ENCODE results near the gene OLAH. TPM values are rescaled to one million over a fixed set of nuclear protein-coding genes. Genes with fewer than 3 reads are reported as not detected.
"Not testable (repeated sequence)": the region's sequence is repeated elsewhere in the genome, so short reads cannot be mapped to it uniquely, and the experiment has no call there.

The OLAH gene
- 1 to 10 TPM in 2 of 4 donors, under 1 TPM in 1, not detected in 1; 0.26 to 5.6 (median 5.3) TPM for total RNA-seq

DNA sequence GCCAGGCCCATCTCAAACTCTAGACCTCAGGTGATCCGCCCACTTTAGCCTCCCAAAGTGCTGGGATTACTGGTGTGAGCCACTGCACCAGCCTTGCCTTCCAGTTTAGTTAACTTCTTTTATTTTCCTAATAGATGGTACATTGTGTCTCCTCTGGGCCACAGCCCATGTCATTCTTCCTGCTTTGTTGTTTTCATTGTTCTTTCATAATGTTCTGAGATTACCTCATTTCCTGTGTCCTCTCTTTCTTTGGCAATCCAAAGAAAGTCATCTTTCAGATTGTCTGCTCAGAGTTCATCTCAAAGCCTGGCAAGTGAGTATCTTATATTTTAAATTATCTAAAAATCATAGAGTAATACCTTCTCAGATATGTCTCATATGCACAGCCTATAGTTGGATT is at the start of gene OLAH:
Gene OLAH (plus strand): TSS at position 270 of the 400 bp plus-strand sequence. CDS start 3,346 bp downstream, outside the sequence.
- Histone ChIP-seq H3K4me1 (no peaks in the 10 kb centered on the region), H3K27me3 (no peaks in the 10 kb centered on the region), H3K36me3 (no peaks in the 10 kb centered on the region), H3K4me3 (no peak within 1 kb of the TSS), H3K27ac (no peak within 1 kb of the TSS), H3K9me3 (no peaks in the 10 kb centered on the region)
- DNase-seq (ENCODE audit: low spot score in 2 of 2), result no peak
- TF ChIP-seq EP300 (IDR thresholded peaks at IDR 0.05) (no peak), POLR2AphosphoS5 (IDR thresholded peaks at IDR 0.05) (no peak), POLR2A (IDR thresholded peaks at IDR 0.05) (no peak)
- TF ChIP-seq, protein P1, sequence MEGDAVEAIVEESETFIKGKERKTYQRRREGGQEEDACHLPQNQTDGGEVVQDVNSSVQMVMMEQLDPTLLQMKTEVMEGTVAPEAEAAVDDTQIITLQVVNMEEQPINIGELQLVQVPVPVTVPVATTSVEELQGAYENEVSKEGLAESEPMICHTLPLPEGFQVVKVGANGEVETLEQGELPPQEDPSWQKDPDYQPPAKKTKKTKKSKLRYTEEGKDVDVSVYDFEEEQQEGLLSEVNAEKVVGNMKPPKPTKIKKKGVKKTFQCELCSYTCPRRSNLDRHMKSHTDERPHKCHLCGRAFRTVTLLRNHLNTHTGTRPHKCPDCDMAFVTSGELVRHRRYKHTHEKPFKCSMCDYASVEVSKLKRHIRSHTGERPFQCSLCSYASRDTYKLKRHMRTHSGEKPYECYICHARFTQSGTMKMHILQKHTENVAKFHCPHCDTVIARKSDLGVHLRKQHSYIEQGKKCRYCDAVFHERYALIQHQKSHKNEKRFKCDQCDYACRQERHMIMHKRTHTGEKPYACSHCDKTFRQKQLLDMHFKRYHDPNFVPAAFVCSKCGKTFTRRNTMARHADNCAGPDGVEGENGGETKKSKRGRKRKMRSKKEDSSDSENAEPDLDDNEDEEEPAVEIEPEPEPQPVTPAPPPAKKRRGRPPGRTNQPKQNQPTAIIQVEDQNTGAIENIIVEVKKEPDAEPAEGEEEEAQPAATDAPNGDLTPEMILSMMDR (IDR thresholded peaks at IDR 0.05), result no peak
- 94% methylated on average over 1 of the region's 1 CpG for WGBS

DNA sequence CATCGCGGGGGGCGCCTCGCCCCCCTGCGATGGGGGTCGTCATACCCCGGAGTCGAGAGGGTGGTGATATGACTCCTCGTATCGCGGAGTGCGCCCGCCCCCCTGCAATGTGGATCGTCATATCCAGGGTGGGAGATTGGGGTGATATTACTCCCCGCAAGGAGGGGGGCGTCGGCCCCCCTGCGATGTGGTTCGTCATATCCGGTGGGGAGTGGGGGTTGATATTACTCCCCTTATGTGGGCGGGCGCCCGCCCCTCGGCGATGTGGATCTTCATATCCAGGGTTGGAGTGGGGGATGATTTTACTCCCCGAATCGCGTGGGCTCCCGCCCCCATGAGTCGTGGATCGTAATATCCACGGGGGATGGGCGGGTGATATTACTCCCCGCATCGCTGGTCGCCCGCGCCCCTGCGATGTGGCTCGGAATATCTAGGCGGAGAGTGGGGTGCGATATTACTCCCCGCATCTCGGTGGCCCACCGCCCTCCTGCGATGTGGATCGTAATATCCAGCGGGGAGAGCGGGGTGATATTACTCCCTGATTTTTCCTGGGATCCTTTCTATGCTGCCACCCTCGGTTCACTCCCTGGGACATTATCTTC is 47.7 kb upstream of the OLAH start:
- Histone ChIP-seq H3K9me3 (no peaks in the 10 kb centered on the region), H3K27me3 (no peaks in the 10 kb centered on the region), H3K36me3 (no peaks in the 10 kb centered on the region), H3K4me3 (no peak overlapping the region), H3K4me1 (no peaks in the 10 kb centered on the region), H3K27ac (no peak overlapping the region)
- no peak for DNase-seq (ENCODE audit: low spot score in 2 of 2)
- WGBS, result 91% methylated on average over 49 of the region's 50 CpGs
- TF ChIP-seq POLR2A (IDR thresholded peaks at IDR 0.05), result no peak
- no peak for TF ChIP-seq POLR2AphosphoS5 (IDR thresholded peaks at IDR 0.05)
- TF ChIP-seq, protein P1 (IDR thresholded peaks at IDR 0.05), result no peak
- no peak for TF ChIP-seq EP300 (IDR thresholded peaks at IDR 0.05)

- H3K27ac ChIP-seq; H3K4me1 ChIP-seq; H3K4me3 ChIP-seq; H3K27me3 ChIP-seq; H3K9me3 ChIP-seq; H3K36me3 ChIP-seq; DNase-seq (ENCODE audit: low spot score in 2 of 2): not testable (repeated sequence)
- 42% methylated on average over 5 of the region's 5 CpGs for WGBS
These were observed 30.2 kb upstream of the OLAH start for GRCh38 chr10:15013530-15013929.

DNA sequence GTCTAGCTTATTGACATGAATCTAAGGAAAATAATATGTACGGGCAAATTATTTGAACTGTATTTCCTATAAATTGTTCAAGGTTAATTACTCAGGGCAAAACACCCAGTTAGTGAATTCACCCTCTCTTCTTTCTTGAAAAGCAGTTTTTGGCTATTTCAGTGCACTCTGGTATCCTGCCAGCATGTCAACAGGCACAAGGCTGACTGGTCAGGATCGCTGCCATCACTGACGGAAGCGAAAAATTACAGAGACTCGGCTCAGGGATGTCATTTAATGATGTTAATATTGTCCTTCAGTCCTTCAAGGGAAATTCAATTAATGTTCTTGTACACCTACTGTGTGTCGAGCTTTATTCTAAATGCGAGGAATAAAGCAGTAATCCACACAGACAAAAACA is 28.3 kb upstream of the OLAH start:
- H3K36me3 ChIP-seq, result no peaks in the 10 kb centered on the region
- no peak for TF ChIP-seq POLR2AphosphoS5 (IDR thresholded peaks at IDR 0.05)
- H3K4me1 ChIP-seq, result no peaks in the 10 kb centered on the region
- no peaks in the 10 kb centered on the region for H3K27me3 ChIP-seq
- H3K4me3 ChIP-seq, result no peak overlapping the region
- H3K27ac ChIP-seq, result no peak overlapping the region
- 88% methylated on average over 7 of the region's 7 CpGs for WGBS
- DNase-seq (ENCODE audit: low spot score in 2 of 2), result no peak
- H3K9me3 ChIP-seq, result no peaks in the 10 kb centered on the region

- H3K36me3 ChIP-seq; H3K27me3 ChIP-seq; H3K4me1 ChIP-seq; H3K27ac ChIP-seq; H3K9me3 ChIP-seq; H3K4me3 ChIP-seq; DNase-seq (ENCODE audit: low spot score in 2 of 2): not testable (repeated sequence)
- WGBS, result 81% methylated on average over 5 of the region's 5 CpGs
These were observed 22.8 kb upstream of the OLAH start for GRCh38 chr10:15020966-15021365.

- not testable (repeated sequence) for H3K27me3 ChIP-seq; H3K4me3 ChIP-seq; DNase-seq (ENCODE audit: low spot score in 2 of 2); H3K9me3 ChIP-seq; H3K27ac ChIP-seq; H3K4me1 ChIP-seq; H3K36me3 ChIP-seq
- WGBS, result 82% methylated on average over 6 of the region's 6 CpGs
These were observed 20.7 kb upstream of the OLAH start for GRCh38 chr10:15023079-15023478.

- DNase-seq (ENCODE audit: low spot score in 2 of 2); H3K4me3 ChIP-seq; H3K27me3 ChIP-seq; H3K4me1 ChIP-seq; H3K9me3 ChIP-seq; H3K27ac ChIP-seq; H3K36me3 ChIP-seq: not testable (repeated sequence)
- WGBS, result 81% methylated on average over 16 of the region's 17 CpGs
These were observed 19.4 kb upstream of the OLAH start for GRCh38 chr10:15024017-15025004.

DNA sequence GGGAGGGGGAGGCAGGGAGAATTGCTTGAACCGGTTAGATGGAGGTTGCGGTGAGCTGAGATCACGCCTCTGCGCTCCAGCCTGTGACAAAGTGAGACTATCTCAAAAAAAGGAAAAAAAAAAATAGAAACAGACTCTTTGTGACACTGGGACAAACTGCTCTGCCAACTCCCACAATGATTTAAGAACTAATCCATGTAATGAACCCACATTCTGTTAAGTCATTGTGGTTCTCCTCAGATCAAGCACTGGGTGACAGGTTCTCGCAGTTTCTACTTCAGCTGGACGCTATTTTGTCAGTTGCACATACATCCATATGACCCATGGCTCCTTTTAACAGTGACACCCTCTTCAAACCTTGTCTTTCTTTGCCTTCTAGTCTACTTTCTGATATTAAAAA is 18.7 kb upstream of the OLAH start:
- not testable (repeated sequence) for DNase-seq (ENCODE audit: low spot score in 2 of 2); H3K4me1 ChIP-seq; H3K4me3 ChIP-seq; H3K27ac ChIP-seq; H3K9me3 ChIP-seq; H3K27me3 ChIP-seq; H3K36me3 ChIP-seq
- 83% methylated on average over 6 of the region's 6 CpGs for WGBS

Data from suprapubic skin (tissue), 4 donors.